ENCODE data around the gene INS.

INS gene

DNA sequence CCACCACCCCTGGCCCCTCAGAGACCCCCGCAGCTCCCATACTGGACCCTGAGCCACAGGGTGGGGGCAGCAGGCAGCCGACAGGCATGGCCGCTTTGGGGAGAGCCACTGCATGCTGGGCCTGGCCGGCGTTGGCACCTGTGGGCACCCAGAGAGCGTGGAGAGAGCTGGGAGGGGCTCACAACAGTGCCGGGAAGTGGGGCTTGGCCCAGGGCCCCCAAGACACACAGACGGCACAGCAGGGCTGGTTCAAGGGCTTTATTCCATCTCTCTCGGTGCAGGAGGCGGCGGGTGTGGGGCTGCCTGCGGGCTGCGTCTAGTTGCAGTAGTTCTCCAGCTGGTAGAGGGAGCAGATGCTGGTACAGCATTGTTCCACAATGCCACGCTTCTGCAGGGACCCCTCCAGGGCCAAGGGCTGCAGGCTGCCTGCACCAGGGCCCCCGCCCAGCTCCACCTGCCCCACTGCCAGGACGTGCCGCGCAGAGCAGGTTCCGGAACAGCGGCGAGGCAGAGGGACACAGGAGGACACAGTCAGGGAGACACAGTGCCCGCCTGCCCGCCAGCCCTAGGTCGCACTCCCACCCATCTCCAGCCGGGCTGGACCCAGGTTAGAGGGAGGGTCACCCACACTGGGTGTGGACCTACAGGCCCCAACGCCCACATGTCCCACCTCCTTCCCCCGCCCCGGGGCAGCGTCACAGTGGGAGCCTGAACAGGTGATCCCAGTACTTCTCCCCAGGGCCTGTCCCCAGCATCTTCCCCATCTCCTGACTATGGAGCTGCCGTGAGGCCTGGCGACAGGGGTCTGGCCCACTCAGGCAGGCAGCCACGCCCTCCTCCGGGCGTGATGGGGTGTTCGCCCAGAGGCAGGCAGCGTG lies 1.2 kb downstream of the INS start:
- no peak overlapping the region for H3K9ac ChIP-seq (ENCODE audit: low read depth, low read length)
- H3K9me3 ChIP-seq (ENCODE audit: control insufficient read depth, insufficient read depth, low read length): no peaks in the 10 kb centered on the region
- H3K4me3 ChIP-seq (ENCODE audit: low read depth, low read length): no peak overlapping the region
- H3K27me3 ChIP-seq (ENCODE audit: control insufficient read depth, insufficient read depth, low read length): no peaks in the 10 kb centered on the region
- no peak overlapping the region for H3K27ac ChIP-seq (ENCODE audit: low read depth, low read length)
- H3K4me1 ChIP-seq (ENCODE audit: control insufficient read depth, insufficient read depth, low read length): no peaks in the 10 kb centered on the region
- H3K36me3 ChIP-seq (ENCODE audit: control insufficient read depth, insufficient read depth, low read length): no peaks in the 10 kb centered on the region

DNA sequence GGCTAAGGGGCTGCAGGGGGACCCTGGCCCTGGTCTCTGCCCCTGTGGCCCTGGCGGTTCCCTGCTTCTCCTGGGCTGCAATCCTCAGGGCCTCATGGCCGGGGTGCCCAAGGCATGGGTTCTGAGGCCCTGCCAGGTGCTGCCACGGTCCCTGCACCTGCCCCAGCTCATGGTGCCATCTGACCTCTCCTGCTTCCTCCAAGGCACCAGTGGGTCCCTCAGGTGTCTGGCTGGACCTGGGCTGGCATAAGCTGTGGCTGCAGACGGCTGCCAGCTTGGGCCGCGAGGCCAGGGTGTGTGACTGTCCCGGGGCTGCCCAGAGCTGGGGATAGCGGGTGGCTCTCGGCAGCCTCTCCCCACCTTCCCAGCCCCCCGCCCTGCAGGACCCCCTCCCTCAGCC lies 2.0 kb downstream of the INS start:
- H3K4me1 ChIP-seq (ENCODE audit: control insufficient read depth, insufficient read depth, low read length): no peaks in the 10 kb centered on the region
- H3K9me3 ChIP-seq (ENCODE audit: control insufficient read depth, insufficient read depth, low read length): no peaks in the 10 kb centered on the region
- H3K36me3 ChIP-seq (ENCODE audit: control insufficient read depth, insufficient read depth, low read length): no peaks in the 10 kb centered on the region
- H3K9ac ChIP-seq (ENCODE audit: low read depth, low read length): no peak overlapping the region
- no peak overlapping the region for H3K4me3 ChIP-seq (ENCODE audit: low read depth, low read length)
- H3K27me3 ChIP-seq (ENCODE audit: control insufficient read depth, insufficient read depth, low read length): no peaks in the 10 kb centered on the region
- no peak overlapping the region for H3K27ac ChIP-seq (ENCODE audit: low read depth, low read length)

DNA sequence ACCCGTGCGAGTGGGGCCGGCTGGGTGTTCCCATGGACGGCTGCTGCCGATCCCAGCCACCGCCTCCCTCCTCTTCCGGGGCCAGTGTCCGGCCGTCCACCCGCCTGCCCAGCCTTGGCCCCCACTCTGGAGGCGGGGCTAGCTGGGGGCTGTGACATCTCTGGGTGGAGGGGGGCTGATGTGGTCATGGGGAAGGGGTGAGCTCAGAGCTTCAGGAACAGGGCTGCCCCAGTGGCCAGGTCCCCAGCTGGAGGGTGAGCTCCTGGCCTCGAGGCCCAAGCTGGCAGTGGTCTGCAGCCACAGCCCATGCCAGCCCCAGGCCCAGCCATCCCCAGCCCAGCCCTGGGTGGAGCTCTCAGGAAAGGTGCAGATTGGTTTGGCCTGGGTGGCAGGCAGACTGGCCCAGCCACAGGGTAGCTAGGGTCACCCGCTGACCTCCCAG lies 2.7 kb downstream of the INS start:
- no peak overlapping the region for H3K27ac ChIP-seq (ENCODE audit: low read depth, low read length)
- no peaks in the 10 kb centered on the region for H3K27me3 ChIP-seq (ENCODE audit: control insufficient read depth, insufficient read depth, low read length)
- H3K9ac ChIP-seq (ENCODE audit: low read depth, low read length): no peak overlapping the region
- H3K4me3 ChIP-seq (ENCODE audit: low read depth, low read length): no peak overlapping the region
- H3K9me3 ChIP-seq (ENCODE audit: control insufficient read depth, insufficient read depth, low read length): no peaks in the 10 kb centered on the region
- no peaks in the 10 kb centered on the region for H3K4me1 ChIP-seq (ENCODE audit: control insufficient read depth, insufficient read depth, low read length)
- no peaks in the 10 kb centered on the region for H3K36me3 ChIP-seq (ENCODE audit: control insufficient read depth, insufficient read depth, low read length)

DNA sequence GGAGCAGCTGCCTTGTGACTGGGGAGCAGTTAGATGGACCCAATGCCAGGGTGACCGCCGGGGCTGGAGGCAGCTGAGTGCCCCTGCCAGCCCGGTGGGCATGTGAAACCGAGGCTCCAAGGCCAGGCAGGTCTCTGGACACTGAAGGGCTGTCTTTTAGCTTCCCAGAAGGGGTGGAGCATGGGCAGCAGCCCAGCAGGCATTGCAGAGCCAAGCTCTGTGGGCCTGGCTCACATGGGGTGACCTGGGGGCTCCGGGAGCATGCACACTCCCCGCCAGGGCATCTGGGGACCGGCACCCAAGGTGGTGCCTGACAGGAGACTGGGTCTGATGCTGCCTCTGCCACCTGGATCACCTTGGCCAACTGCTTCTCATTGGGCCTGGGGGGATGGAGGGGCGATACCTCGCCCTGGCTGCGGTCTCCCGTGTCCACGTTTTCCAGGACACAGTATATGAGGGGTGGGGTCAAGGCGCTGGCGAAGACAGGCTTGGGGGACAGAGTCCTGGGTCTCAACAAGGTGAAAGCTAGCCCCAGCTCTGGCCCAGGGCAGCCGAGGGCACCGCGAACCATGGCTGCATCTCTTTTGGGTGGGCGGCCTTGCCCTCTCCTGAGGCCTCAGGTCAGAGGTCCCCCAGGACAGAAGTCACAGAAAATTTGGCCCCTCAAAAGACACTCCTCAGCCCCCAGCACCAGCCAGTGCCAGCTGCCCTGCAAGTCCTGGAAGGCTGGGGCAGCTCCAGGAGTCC lies 3.5 kb downstream of the INS start:
- Histone ChIP-seq H3K4me3 (ENCODE audit: low read depth, low read length) (no peak overlapping the region), H3K9ac (ENCODE audit: low read depth, low read length) (no peak overlapping the region), H3K27me3 (ENCODE audit: control insufficient read depth, insufficient read depth, low read length) (no peaks in the 10 kb centered on the region), H3K36me3 (ENCODE audit: control insufficient read depth, insufficient read depth, low read length) (no peaks in the 10 kb centered on the region), H3K9me3 (ENCODE audit: control insufficient read depth, insufficient read depth, low read length) (no peaks in the 10 kb centered on the region), H3K4me1 (ENCODE audit: control insufficient read depth, insufficient read depth, low read length) (no peaks in the 10 kb centered on the region), H3K27ac (ENCODE audit: low read depth, low read length) (no peak overlapping the region)

DNA sequence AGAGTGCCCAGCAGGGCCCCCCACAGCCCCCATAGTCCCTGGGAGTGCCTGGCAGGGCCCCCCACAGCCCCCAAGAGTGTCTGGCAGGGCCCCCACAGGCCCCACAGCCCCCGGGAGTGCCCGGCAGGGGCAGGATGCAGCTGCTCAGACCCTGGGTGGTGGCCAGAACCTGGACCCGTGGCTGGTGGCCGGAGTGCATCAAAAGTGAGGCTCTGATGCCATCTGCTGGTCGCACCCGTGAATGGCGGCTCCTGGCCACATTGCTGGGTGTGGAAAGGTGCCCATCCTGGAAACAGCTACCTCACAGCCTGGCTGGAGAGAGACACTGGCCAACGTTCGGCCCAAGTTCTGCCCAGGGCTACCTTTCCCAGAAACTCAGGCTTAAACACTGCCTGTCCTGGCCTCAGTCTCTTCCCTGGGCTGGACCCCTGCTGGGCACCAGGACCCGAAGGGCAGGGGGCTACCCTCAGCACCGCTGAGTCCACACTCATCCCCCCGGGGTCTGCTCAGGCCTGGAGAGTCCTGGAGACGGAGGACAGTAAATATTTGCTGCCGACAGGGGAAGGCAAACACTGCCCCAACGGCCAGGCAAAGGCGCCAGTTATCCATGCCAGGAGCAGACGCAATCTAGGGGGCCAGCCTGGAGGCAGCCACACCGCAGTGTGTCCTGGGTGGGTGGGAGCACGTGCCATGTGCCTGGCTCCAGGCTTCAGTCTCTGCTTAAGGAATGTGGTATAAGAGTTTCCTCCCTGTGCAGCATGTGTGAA lies 4.4 kb downstream of the INS start:
- Histone ChIP-seq H3K36me3 (ENCODE audit: control insufficient read depth, insufficient read depth, low read length) (no peaks in the 10 kb centered on the region), H3K27me3 (ENCODE audit: control insufficient read depth, insufficient read depth, low read length) (peaks cover 3% of the 10 kb centered on the region; the same call in 1 of the 2 replicates), H3K4me3 (ENCODE audit: low read depth, low read length) (no peak overlapping the region), H3K27ac (ENCODE audit: low read depth, low read length) (no peak overlapping the region), H3K9me3 (ENCODE audit: control insufficient read depth, insufficient read depth, low read length) (no peaks in the 10 kb centered on the region), H3K4me1 (ENCODE audit: control insufficient read depth, insufficient read depth, low read length) (peaks cover 3% of the 10 kb centered on the region), H3K9ac (ENCODE audit: low read depth, low read length) (no peak overlapping the region)

DNA sequence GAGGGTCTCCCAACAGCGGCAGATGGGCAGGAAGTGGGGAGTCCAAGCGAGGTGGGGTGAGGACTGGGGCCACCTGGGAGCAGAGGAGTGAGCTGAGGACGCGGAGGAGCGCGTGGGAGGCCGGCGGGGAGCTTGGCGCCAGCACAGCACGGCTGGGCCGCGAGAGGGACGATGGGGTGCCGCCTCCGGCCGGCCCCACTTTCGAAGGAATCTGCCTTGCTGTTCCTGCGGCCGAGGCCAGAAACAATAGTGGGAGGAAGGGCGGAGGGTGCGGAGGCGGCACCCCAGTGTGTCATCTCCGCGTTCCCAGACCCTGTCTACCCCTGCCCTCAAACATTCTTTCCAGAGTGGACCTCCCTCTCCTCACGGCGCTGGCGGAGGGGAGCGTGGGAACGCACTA lies 5.5 kb downstream of the INS start:
- Histone ChIP-seq H3K27ac (ENCODE audit: low read depth, low read length) (no peak overlapping the region), H3K9ac (ENCODE audit: low read depth, low read length) (no peak overlapping the region), H3K4me3 (ENCODE audit: low read depth, low read length) (no peak overlapping the region), H3K36me3 (ENCODE audit: control insufficient read depth, insufficient read depth, low read length) (no peaks in the 10 kb centered on the region), H3K4me1 (ENCODE audit: control insufficient read depth, insufficient read depth, low read length) (peaks cover 4% of the 10 kb centered on the region), H3K27me3 (ENCODE audit: control insufficient read depth, insufficient read depth, low read length) (peaks cover 12% of the 10 kb centered on the region), H3K9me3 (ENCODE audit: control insufficient read depth, insufficient read depth, low read length) (no peaks in the 10 kb centered on the region)

DNA sequence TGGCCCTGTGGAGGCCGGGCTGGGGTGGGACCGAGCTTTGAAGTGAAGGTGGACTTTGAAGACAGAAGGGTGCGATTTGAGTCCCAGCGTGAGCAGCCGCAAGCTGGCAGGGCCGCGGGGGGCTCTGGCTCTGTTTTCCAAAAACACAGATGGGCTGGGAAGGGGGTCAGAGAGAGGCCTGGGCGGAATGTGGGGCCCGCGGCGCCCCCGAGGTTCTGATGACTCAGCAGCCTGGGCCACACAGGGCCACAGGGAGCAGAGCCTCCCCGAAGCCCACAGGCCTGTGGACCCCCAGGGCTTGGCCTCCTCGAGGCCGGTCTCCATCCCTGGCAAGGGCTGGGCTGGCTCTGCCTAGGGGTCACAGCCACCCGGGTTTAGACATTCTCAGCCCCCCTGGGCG lies 6.1 kb downstream of the INS start:
- no peak overlapping the region for H3K9ac ChIP-seq (ENCODE audit: low read depth, low read length)
- peaks cover 16% of the 10 kb centered on the region for H3K27me3 ChIP-seq (ENCODE audit: control insufficient read depth, insufficient read depth, low read length)
- H3K36me3 ChIP-seq (ENCODE audit: control insufficient read depth, insufficient read depth, low read length): no peaks in the 10 kb centered on the region
- no peaks in the 10 kb centered on the region for H3K9me3 ChIP-seq (ENCODE audit: control insufficient read depth, insufficient read depth, low read length)
- H3K4me1 ChIP-seq (ENCODE audit: control insufficient read depth, insufficient read depth, low read length): peaks cover 4% of the 10 kb centered on the region
- H3K4me3 ChIP-seq (ENCODE audit: low read depth, low read length): no peak overlapping the region
- no peak overlapping the region for H3K27ac ChIP-seq (ENCODE audit: low read depth, low read length)

DNA sequence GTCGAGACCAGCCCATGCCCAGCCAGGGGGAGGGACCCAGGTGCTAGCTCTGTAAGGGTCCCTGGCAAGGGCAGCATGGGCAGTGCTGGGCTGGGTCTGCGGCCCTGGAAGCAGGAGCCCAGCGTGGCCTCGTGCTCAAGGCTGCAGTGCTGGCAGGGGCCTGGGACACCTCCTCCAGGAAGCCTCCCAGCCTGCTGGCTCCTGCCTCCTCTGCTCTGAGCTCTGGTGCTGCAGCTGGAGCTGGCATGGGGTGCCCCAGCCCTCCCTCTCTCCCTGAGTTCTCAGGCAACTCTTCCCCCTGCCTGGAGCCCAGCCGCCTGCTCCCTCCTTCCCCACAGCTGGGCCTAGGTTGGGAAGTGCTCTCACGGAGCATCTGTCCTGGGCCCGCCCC lies 6.8 kb downstream of the INS start:
- Histone ChIP-seq H3K27me3 (ENCODE audit: control insufficient read depth, insufficient read depth, low read length) (peaks cover 23% of the 10 kb centered on the region), H3K9me3 (ENCODE audit: control insufficient read depth, insufficient read depth, low read length) (no peaks in the 10 kb centered on the region), H3K4me1 (ENCODE audit: control insufficient read depth, insufficient read depth, low read length) (peaks cover 4% of the 10 kb centered on the region), H3K27ac (ENCODE audit: low read depth, low read length) (no peak overlapping the region), H3K9ac (ENCODE audit: low read depth, low read length) (no peak overlapping the region), H3K4me3 (ENCODE audit: low read depth, low read length) (no peak overlapping the region), H3K36me3 (ENCODE audit: control insufficient read depth, insufficient read depth, low read length) (no peaks in the 10 kb centered on the region)

DNA sequence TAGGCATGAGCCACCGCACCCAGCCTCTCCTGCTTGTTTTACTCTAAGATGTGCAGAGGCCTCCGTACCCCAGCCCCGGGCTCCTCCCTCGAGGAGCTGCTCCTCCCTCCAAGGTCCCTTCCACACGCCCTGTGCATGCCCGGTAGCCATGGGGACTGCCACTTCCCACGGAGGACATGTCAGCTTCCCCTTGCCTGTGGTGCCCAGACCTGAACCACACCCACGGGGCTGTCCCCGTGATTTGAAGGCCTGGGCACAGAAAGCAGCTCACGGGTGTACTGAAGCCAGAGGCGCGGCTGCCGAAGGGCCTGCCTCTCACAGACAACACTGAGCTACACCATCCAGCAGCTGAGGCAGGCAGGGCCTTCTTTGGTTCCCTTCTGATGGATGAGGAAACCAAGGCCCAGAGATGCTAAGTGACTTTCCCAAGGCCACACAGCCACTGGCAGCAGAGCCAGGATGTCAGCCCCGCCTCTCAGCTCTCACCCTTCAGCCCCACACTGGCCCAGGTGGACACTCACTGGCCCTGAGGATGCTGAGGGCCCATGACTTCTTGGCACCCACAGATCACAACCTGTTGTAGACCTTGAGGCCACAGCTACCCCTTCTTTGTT lies 7.3 kb downstream of the INS start:
- Histone ChIP-seq H3K9me3 (ENCODE audit: control insufficient read depth, insufficient read depth, low read length) (no peaks in the 10 kb centered on the region), H3K4me3 (ENCODE audit: low read depth, low read length) (no peak overlapping the region), H3K9ac (ENCODE audit: low read depth, low read length) (no peak overlapping the region), H3K4me1 (ENCODE audit: control insufficient read depth, insufficient read depth, low read length) (peaks cover 4% of the 10 kb centered on the region), H3K27me3 (ENCODE audit: control insufficient read depth, insufficient read depth, low read length) (peaks cover 28% of the 10 kb centered on the region), H3K27ac (ENCODE audit: low read depth, low read length) (no peak overlapping the region), H3K36me3 (ENCODE audit: control insufficient read depth, insufficient read depth, low read length) (no peaks in the 10 kb centered on the region)

DNA sequence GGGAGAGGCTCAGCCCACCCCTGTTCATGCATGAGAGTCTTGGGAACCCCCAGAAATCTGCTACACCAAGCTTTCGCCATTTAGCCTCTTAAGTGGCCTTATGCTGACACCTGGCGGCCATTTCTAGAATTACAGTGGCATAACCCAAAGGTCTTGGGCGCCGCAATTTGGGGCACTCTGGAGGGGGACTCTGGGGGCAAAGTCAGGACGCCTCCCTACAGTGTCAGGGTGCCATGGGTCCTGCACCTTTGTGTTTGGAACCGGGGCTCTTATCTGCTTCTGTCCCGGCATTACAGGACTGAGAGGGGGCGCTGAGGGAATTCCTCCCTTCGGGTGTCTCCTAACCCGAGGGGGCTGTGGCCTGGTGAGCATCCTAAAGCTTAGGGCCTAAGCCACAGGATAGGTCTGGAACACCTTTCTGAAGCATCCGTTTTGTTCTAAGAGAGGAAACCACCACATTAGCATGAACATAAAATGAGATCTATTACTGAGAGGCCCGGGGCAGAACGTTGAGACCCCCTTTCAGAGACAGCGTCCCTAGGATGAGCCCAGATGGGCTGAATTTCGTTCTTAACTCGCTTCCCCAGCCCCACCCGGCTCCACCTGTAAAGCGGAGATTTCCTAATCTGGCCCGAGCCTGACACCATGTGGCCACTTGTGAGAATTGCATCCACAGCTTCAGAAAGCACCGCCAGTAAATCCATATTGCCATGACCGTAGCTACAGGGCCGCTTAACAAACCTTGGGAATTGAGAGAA lies 9.3 kb downstream of the INS start:
- H3K36me3 ChIP-seq (ENCODE audit: control insufficient read depth, insufficient read depth, low read length): no peaks in the 10 kb centered on the region
- H3K27me3 ChIP-seq (ENCODE audit: control insufficient read depth, insufficient read depth, low read length): peaks cover 49% of the 10 kb centered on the region
- no peak overlapping the region for H3K4me3 ChIP-seq (ENCODE audit: low read depth, low read length)
- H3K4me1 ChIP-seq (ENCODE audit: control insufficient read depth, insufficient read depth, low read length): peaks cover 6% of the 10 kb centered on the region
- H3K9ac ChIP-seq (ENCODE audit: low read depth, low read length): no peak overlapping the region
- no peak overlapping the region for H3K27ac ChIP-seq (ENCODE audit: low read depth, low read length)
- H3K9me3 ChIP-seq (ENCODE audit: control insufficient read depth, insufficient read depth, low read length): no peaks in the 10 kb centered on the region
